ENCODE data around the gene PRPF18.

GRCh38 chr10:13633689-13634088, 46.9 kb downstream of the PRPF18 start:
- TF ChIP-seq EZH2 (IDR thresholded peaks at IDR 0.05; ENCODE audit: low read depth): no peak
- no peak for TF ChIP-seq CTCF (conservative IDR thresholded peaks at IDR 0.05)

Measured in PC-9 (cell line).